B cell (primary cell): ENCODE data around the gene ZNF747. TPM values are rescaled to one million over a fixed set of nuclear protein-coding genes. Genes with fewer than 3 reads are reported as not detected.
A peak's percentile ranks its signal among the peaks of the same experiment; 100 is the strongest.

ENCODE experiments used
- ATAC-seq: fragments of 200-7000 bp; cut with Tn5 transposase; one replicate; pipeline ENCODE4 v1.10.0; 2021; ENCODE audit warnings: low read depth, mild to moderate bottlenecking, moderate number of reproducible peaks, moderate library complexity
- CTCF ChIA-PET: fragments of 350-600 bp; sonication (Branson Sonifier 250); formaldehyde crosslinking; loops from one replicate; lab custom pipeline; 2021; ENCODE audit warnings: antibody characterized with exemption, inconsistent platforms; lab: Charles Lee
- POLR2A ChIA-PET: fragments of 350-600 bp; sonication (Branson Sonifier 250); formaldehyde crosslinking; loops from one replicate; lab custom pipeline; 2021; ENCODE audit warnings: antibody characterized with exemption; lab: Charles Lee
- DNase-seq: peaks from one replicate; pipeline ENCODE4 v3.0.0; 2013
- H2AFZ ChIP-seq: 2 replicates; pipeline ENCODE4 v1.6.1; 2012; ENCODE audit warnings: mild to moderate bottlenecking, low read depth, low read length; ENCODE audit not compliant: insufficient read depth, poor library complexity, severe bottlenecking
- H3K27ac ChIP-seq, 2 donors: 1 replicate in 1 of 2; 2 replicates in 1 of 2; pipeline ENCODE4 v1.5.1; 2012 to 2013; ENCODE audit warnings: low read length in 2 of 2, mild to moderate bottlenecking in 2 of 2, moderate library complexity in 1 of 2
- H3K27me3 ChIP-seq, 4 experiments: fragments of 200-600 bp in 1 of 4; sonication (generic) in 1 of 4; replicated peaks in 1 of 4; 1 replicate in 2 of 4; 2 replicates in 2 of 4; pipeline versions ENCODE4 v1.6.1 to v1.7.0; 2013 to 2016; ENCODE audit warnings: low read length in 3 of 4, mild to moderate bottlenecking in 2 of 4, mixed read lengths in 1 of 4, moderate library complexity in 1 of 4; ENCODE audit not compliant: insufficient read depth in 4 of 4, control insufficient read depth in 3 of 4; ENCODE audit errors: control extremely low read depth in 1 of 4
- H3K36me3 ChIP-seq, 2 experiments: replicated peaks in 1 of 2; 1 replicate in 1 of 2; 2 replicates in 1 of 2; pipeline versions ENCODE4 v1.6.1 to v1.7.1; 2013; ENCODE audit warnings: low read length in 1 of 2; ENCODE audit not compliant: insufficient read depth in 2 of 2, control insufficient read depth in 1 of 2; ENCODE audit errors: control extremely low read depth in 1 of 2, extremely low read depth in 1 of 2
- H3K4me1 ChIP-seq, 2 donors: fragments of 200-600 bp in 1 of 2; sonication (generic) in 1 of 2; 1 replicate in 1 of 2; 2 replicates in 1 of 2; pipeline versions ENCODE4 v1.5.1 to v1.6.1; 2013 to 2017; ENCODE audit warnings: low read length in 2 of 2; ENCODE audit not compliant: control insufficient read depth in 2 of 2, insufficient read depth in 2 of 2
- H3K4me2 ChIP-seq: replicated peaks from 2 replicates; pipeline ENCODE3; 2012; ENCODE audit warnings: mild to moderate bottlenecking, low read depth, low read length; ENCODE audit not compliant: poor library complexity, severe bottlenecking
- H3K4me3 ChIP-seq, 5 experiments: fragments of 200-600 bp in 1 of 5; sonication (generic) in 1 of 5; 1 replicate in 3 of 5; 2 replicates in 2 of 5; pipeline versions ENCODE4 v1.5.1 to v1.7.0; 2011 to 2016; ENCODE audit warnings: low read length in 4 of 5, mild to moderate bottlenecking in 4 of 5, low read depth in 2 of 5, control low read depth in 1 of 5, moderate library complexity in 1 of 5; ENCODE audit not compliant: insufficient read depth in 1 of 5; ENCODE audit errors: control extremely low read depth in 1 of 5, extremely low read depth in 1 of 5
- H3K79me2 ChIP-seq: fragments of 200-600 bp; sonication (generic); one replicate; pipeline ENCODE4 v1.6.0; 2016; ENCODE audit warnings: low read length; ENCODE audit not compliant: control insufficient read depth, insufficient read depth
- H3K9ac ChIP-seq: fragments of 200-600 bp; sonication (generic); 2 replicates; pipeline ENCODE4 v1.6.1; 2017; ENCODE audit warnings: mild to moderate bottlenecking, low read length, moderate library complexity
- H3K9me3 ChIP-seq, 3 donors: one replicate each; pipeline versions ENCODE4 v1.6.1 to v1.7.1; 2013; ENCODE audit warnings: low read length in 2 of 3; ENCODE audit not compliant: control insufficient read depth in 2 of 3, insufficient read depth in 1 of 3; ENCODE audit errors: control extremely low read depth in 1 of 3
- H4K20me1 ChIP-seq: 2 replicates; pipeline ENCODE4 v1.6.0; 2012; ENCODE audit warnings: mild to moderate bottlenecking, low read length; ENCODE audit not compliant: insufficient read depth, control insufficient read depth, poor library complexity, severe bottlenecking
- H3K27ac Mint-ChIP-seq: one replicate; pipeline ENCODE4 v1.8.0; 2021; ENCODE audit warnings: mixed read lengths
- H3K27me3 Mint-ChIP-seq: one replicate; pipeline ENCODE4 v1.8.0; 2021; ENCODE audit warnings: mixed read lengths
- H3K4me1 Mint-ChIP-seq: one replicate; pipeline ENCODE4 v1.8.0; 2021; ENCODE audit warnings: mixed read lengths
- H3K4me3 Mint-ChIP-seq: one replicate; pipeline ENCODE4 v1.8.0; 2021; ENCODE audit warnings: mixed read lengths
- H3K9me3 Mint-ChIP-seq: one replicate; pipeline ENCODE4 v1.8.0; 2022; ENCODE audit warnings: mixed read lengths; ENCODE audit not compliant: insufficient read depth
- CTCF ChIP-seq: fragments of 200-600 bp; IDR thresholded peaks from one replicate; pipeline ENCODE4 v1.8.0; 2022; ENCODE audit warnings: antibody characterized with exemption, mild to moderate bottlenecking
- EZH2 ChIP-seq: IDR thresholded peaks from 2 replicates; pipeline ENCODE4 v1.6.1; 2012; ENCODE audit warnings: borderline replicate concordance, low read depth, mild to moderate bottlenecking, moderate library complexity, low read length; ENCODE audit not compliant: insufficient read depth, poor library complexity, severe bottlenecking
- WGBS: methylation state at CpG from one replicate; pipeline ENCODE4 v1.1.5; 2013; ENCODE audit warnings: missing lambda C conversion rate; ENCODE audit not compliant: insufficient coverage; 5-methylcytosine and 5-hydroxymethylcytosine counted together
- intact Hi-C: fragments of 100-400 bp; cut with micrococcal nuclease; formaldehyde crosslinking; loops from one replicate; pipeline ENCODE4 v1.10.0; 2022
- polyA plus RNA-seq: library from polyadenylated mRNA; depleted of rRNA; stranded (reverse); fragments of >200 nt; gene quantifications from 2 replicates; pipeline ENCODE4 v1.2.3, GENCODE V29; 2012
- total RNA-seq, 2 donors: library from RNA; stranded (reverse); fragments of 120-200 nt in 1 of 2; gene quantifications; 1 replicate in 1 of 2; 2 replicates in 1 of 2; pipeline versions ENCODE4 v1.2.3 to v1.2.4, GENCODE V29; 2013 to 2022

Gene ZNF747
- total and polyA plus RNA-seq, 2 donors (not counting 1 experiment from before 2014, with no cell fraction given) = 9.7 to 17.3 TPM

- peaks cover 29 to 43% of the 10 kb centered on the region in 2 donors for H3K4me1 ChIP-seq
- peaks cover 6% of the 10 kb centered on the region for H3K79me2 ChIP-seq
- TF ChIP-seq CTCF = no peak
- TF ChIP-seq EZH2 = no peak
- peak within 1 kb of the TSS; percentile 94 for H3K9ac ChIP-seq
- no peaks in the 10 kb centered on the region for H4K20me1 ChIP-seq
- Mint-ChIP-seq H3K27ac (peak within 1 kb of the TSS; percentile 99), H3K9me3 (no peaks in the 10 kb centered on the region), H3K4me1 (peaks cover 40% of the 10 kb centered on the region), H3K27me3 (no peaks in the 10 kb centered on the region), H3K4me3 (peak within 1 kb of the TSS; percentile 91)
- DNase-seq = peak; percentile 97
- peak; percentile 86 for ATAC-seq
- peak within 1 kb of the TSS; percentile 72 to 89 (median 86) for H3K4me3 ChIP-seq
- H3K36me3 ChIP-seq = no peaks in the 10 kb centered on the region
- H3K27ac ChIP-seq = peak within 1 kb of the TSS; percentile 96 to 97
- WGBS = under 1% methylated on average over 62 of the region's 67 CpGs
- H3K27me3 ChIP-seq = no peaks in the 10 kb centered on the region
- ChIA-PET POLR2A (interaction anchor here (0.5 to 3.0 kb wide), 19 partner anchors 12 to 376 kb away, joined by 3 to 81 read pairs (median 4); partner anchors contain the start of genes DCTPP1, FBRS, PRR14 and SEPHS2), CTCF (interaction anchor here (0.8 to 2.8 kb wide), 9 partner anchors 10 to 177 kb away, joined by 3 to 21 read pairs (median 4); partner anchors contain the start of genes DCTPP1, PRR14, ZNF747 and ZNF764)
- H3K4me2 ChIP-seq = peak within 1 kb of the TSS; percentile 88
- H2AFZ ChIP-seq = peak within 1 kb of the TSS; percentile 96
- intact Hi-C loops = loop anchor here (1.0 to 2.0 kb wide), 10 partner anchors 13 to 201 kb away; partner anchors contain the start of genes FBRS, TBC1D10B, ZNF689 and ZNF764
- H3K9me3 ChIP-seq = no peaks in the 10 kb centered on the region
Measured at GRCh38 chr16:30571445-30572322, 37.0 kb upstream of the ZNF747 start, which contains the start of gene ZNF688. Gene ZNF688, minus strand, starts transcription at chr16:30571714. Its CDS starts 85 bp downstream, at chr16:30571629.
